Keratinocyte (primary cell): ENCODE data around the gene MED23. TPM values are rescaled to one million over a fixed set of nuclear protein-coding genes. Genes with fewer than 3 reads are reported as not detected.

ENCODE experiments used
- DNase-seq: peaks from one replicate; pipeline ENCODE4 v3.0.0-alpha.2; 2011; ENCODE audit warnings: low read depth, missing footprints, low spot score
- FAIRE-seq: peaks from 2 replicates; lab custom pipeline; 2011; peaks lifted over from hg19 to GRCh38; lab: Jason Lieb, UNC
- H2AFZ ChIP-seq: 2 replicates; pipeline ENCODE4 v1.6.0; 2012; ENCODE audit warnings: low read length, control low read depth, inconsistent platforms; ENCODE audit not compliant: control insufficient read depth
- H3K27ac ChIP-seq: 2 replicates; pipeline ENCODE4 v1.5.1; 2011; ENCODE audit warnings: low read length; ENCODE audit not compliant: control insufficient read depth, insufficient read depth
- H3K27me3 ChIP-seq: 3 replicates; pipeline ENCODE4 v1.6.0; 2011; ENCODE audit warnings: low read length; ENCODE audit not compliant: control insufficient read depth, insufficient read depth; ENCODE audit errors: extremely low read depth
- H3K36me3 ChIP-seq, 2 experiments: 2 replicates in 1 of 2; 3 replicates in 1 of 2; pipeline ENCODE4 v1.5.1; 2011; ENCODE audit warnings: low read length in 2 of 2, mild to moderate bottlenecking in 1 of 2; ENCODE audit not compliant: control insufficient read depth in 2 of 2, insufficient read depth in 2 of 2; ENCODE audit errors: extremely low read depth in 1 of 2
- H3K4me1 ChIP-seq: 3 replicates; pipeline ENCODE4 v1.5.1; 2011; ENCODE audit warnings: low read length; ENCODE audit not compliant: control insufficient read depth, insufficient read depth; ENCODE audit errors: extremely low read depth
- H3K4me2 ChIP-seq: 3 replicates; pipeline ENCODE4 v1.6.0; 2011; ENCODE audit warnings: low read depth, low read length; ENCODE audit not compliant: control insufficient read depth, insufficient read depth; ENCODE audit errors: extremely low read depth
- H3K4me3 ChIP-seq, 3 experiments: fragments of 200-600 bp in 1 of 3; sonication (generic) in 1 of 3; 2 replicates in 2 of 3; 3 replicates in 1 of 3; pipeline ENCODE4 v1.5.1; 2011 to 2016; ENCODE audit warnings: low read length in 3 of 3, mild to moderate bottlenecking in 3 of 3, control low read depth in 2 of 3, inconsistent platforms in 1 of 3, low read depth in 1 of 3, mixed read lengths in 1 of 3, mixed run types in 1 of 3, moderate library complexity in 1 of 3; ENCODE audit not compliant: control insufficient read depth in 2 of 3, insufficient read depth in 2 of 3; ENCODE audit errors: extremely low read depth in 1 of 3
- H3K79me2 ChIP-seq: 2 replicates; pipeline ENCODE4 v1.6.0; 2012; ENCODE audit warnings: low read length; ENCODE audit not compliant: control insufficient read depth, insufficient read depth
- H3K9ac ChIP-seq: 3 replicates; pipeline ENCODE4 v1.6.0; 2011; ENCODE audit warnings: low read length; ENCODE audit not compliant: control insufficient read depth, insufficient read depth; ENCODE audit errors: extremely low read depth
- H3K9me1 ChIP-seq: 3 replicates; pipeline ENCODE4 v1.6.0; 2011; ENCODE audit warnings: low read length; ENCODE audit not compliant: control insufficient read depth, insufficient read depth; ENCODE audit errors: extremely low read depth
- H3K9me3 ChIP-seq: 2 replicates; pipeline ENCODE4 v1.5.1; 2012; ENCODE audit warnings: low read depth, low read length; ENCODE audit not compliant: control insufficient read depth
- H4K20me1 ChIP-seq: 3 replicates; pipeline ENCODE4 v1.6.0; 2011; ENCODE audit warnings: low read length; ENCODE audit not compliant: control insufficient read depth, insufficient read depth; ENCODE audit errors: extremely low read depth
- CTCF ChIP-seq, 3 experiments: IDR thresholded peaks in 1 of 3; conservative IDR thresholded peaks in 1 of 3; optimal IDR thresholded peaks in 1 of 3; 2 replicates in 2 of 3; 3 replicates in 1 of 3; pipeline versions ENCODE3 to v1.5.1; 2011; ENCODE audit warnings: low read length in 3 of 3, mild to moderate bottlenecking in 3 of 3, moderate library complexity in 2 of 3, control low read depth in 1 of 3, inconsistent platforms in 1 of 3; ENCODE audit not compliant: insufficient read depth in 2 of 3; ENCODE audit errors: extremely low read depth in 1 of 3
- EZH2 ChIP-seq: IDR thresholded peaks from one replicate; pipeline ENCODE4 v1.6.1; 2012; ENCODE audit warnings: inconsistent platforms, mild to moderate bottlenecking, low read length, moderate library complexity
- dilution Hi-C: fragments of 300-500 bp; cut with MboI; formaldehyde crosslinking; loops from one replicate; pipeline ENCODE4 v1.7.0; 2020; ENCODE audit warnings: low sequenced_read_pairs; ENCODE audit not compliant: extremely low pct_ligation_motif_present
- polyA plus RNA-seq, 5 experiments: library from polyadenylated mRNA; depleted of rRNA in 3 of 5; stranded (reverse) in 3 of 5; stranded (forward) in 1 of 5; unstranded in 1 of 5; fragments of >200 nt; gene quantifications; 1 replicate in 1 of 5; 2 replicates in 3 of 5; 3 replicates in 1 of 5; pipeline versions ENCODE4 v1.2.1 to v1.2.3, GENCODE V29; 2011 to 2012; ENCODE audit warnings: missing spikeins in 2 of 5, low read depth in 1 of 5, low replicate concordance in 1 of 5

MED23 gene
- polyA plus RNA-seq, 1 donor (not counting 4 experiments of a cell fraction or from before 2014, with no cell fraction given), result 24.9 TPM

GRCh38 chr6:131673184-131673583 lies 45.1 kb upstream of the MED23 start:
- H3K9me3 ChIP-seq, result no peaks in the 10 kb centered on the region
- no peak for FAIRE-seq
- H3K36me3 ChIP-seq, result no peaks in the 10 kb centered on the region
- H3K9me1 ChIP-seq, result no peaks in the 10 kb centered on the region
- no peaks in the 10 kb centered on the region for H3K4me1 ChIP-seq
- H2AFZ ChIP-seq, result no peak overlapping the region
- H3K4me2 ChIP-seq, result no peak overlapping the region
- H3K27me3 ChIP-seq, result no peaks in the 10 kb centered on the region
- no peak overlapping the region for H3K9ac ChIP-seq
- no peaks in the 10 kb centered on the region for H4K20me1 ChIP-seq
- DNase-seq, result no peak
- H3K4me3 ChIP-seq, result no peak overlapping the region
- no peaks in the 10 kb centered on the region for H3K79me2 ChIP-seq
- dilution Hi-C loops, result no loop called here
- no peak overlapping the region for H3K27ac ChIP-seq
- TF ChIP-seq CTCF (optimal IDR thresholded peaks at IDR 0.05 in 1 of 3, IDR thresholded peaks at IDR 0.05 in 1 of 3, conservative IDR thresholded peaks at IDR 0.05 in 1 of 3; ENCODE audit: extremely low read depth in 1 of 3, insufficient read depth in 2 of 3, low read length in 3 of 3) (no peak), EZH2 (no peak)

DNA sequence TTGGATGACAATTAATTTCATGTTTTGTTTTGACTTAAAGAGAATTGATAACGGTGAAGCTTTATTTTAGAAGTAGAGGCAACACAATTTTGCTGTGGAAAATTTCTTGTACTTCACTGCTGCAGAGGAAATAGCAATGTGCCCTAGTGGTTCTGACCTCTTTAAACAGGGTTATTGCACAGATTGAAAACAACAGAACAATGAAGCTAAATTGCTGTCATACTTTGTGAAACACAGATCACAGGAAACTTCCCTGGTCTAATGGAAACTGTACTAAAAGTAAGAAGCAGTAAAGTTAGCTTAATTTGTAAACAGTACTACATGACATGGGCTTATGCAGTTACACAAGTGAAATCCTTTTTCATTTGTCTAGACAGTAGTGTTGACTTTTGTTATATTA lies 41.8 kb upstream of the MED23 start:
- Histone ChIP-seq H3K4me3 (no peak overlapping the region), H4K20me1 (no peaks in the 10 kb centered on the region), H2AFZ (no peak overlapping the region), H3K79me2 (no peaks in the 10 kb centered on the region), H3K9me1 (no peaks in the 10 kb centered on the region), H3K4me1 (no peaks in the 10 kb centered on the region), H3K27ac (no peak overlapping the region), H3K4me2 (no peak overlapping the region), H3K9ac (no peak overlapping the region), H3K36me3 (no peaks in the 10 kb centered on the region), H3K9me3 (no peaks in the 10 kb centered on the region), H3K27me3 (no peaks in the 10 kb centered on the region)
- TF ChIP-seq EZH2 (no peak), CTCF (optimal IDR thresholded peaks at IDR 0.05 in 1 of 3, IDR thresholded peaks at IDR 0.05 in 1 of 3, conservative IDR thresholded peaks at IDR 0.05 in 1 of 3; ENCODE audit: extremely low read depth in 1 of 3, insufficient read depth in 2 of 3, low read length in 3 of 3) (no peak)
- FAIRE-seq, result no peak
- DNase-seq, result no peak
- dilution Hi-C loops, result no loop called here
